Activated CD4-positive, alpha-beta T cell treated with anti-CD3 and anti-CD28 coated beads for 1 hour (primary cell): ENCODE measurements around the gene GNAT1.
"Not testable (repeated sequence)": the region's sequence is repeated elsewhere in the genome, so short reads cannot be mapped to it uniquely, and the experiment has no call there.

ENCODE experiments used
- DNase-seq: peaks from one replicate; pipeline ENCODE4 v3.0.0-alpha.2; 2020

The GNAT1 gene

DNA sequence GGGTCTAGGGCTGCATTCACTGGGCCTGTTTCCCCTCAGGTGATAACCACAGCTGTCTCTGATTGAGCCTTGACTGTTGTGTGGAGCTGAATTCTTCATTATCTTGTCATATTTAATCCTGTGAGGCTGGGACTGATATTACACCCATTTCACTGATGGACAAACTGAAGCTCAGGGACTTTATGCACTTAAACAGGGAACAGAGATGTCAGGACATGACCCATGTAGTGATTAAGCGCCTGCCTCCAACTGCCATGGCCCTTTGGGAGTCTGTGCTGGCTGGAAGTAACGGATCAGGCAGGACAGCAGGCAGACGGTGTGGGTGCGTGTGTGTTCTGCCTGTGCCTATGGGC, 52.1 kb downstream of the GNAT1 start:
- DNase-seq = no peak

DNA sequence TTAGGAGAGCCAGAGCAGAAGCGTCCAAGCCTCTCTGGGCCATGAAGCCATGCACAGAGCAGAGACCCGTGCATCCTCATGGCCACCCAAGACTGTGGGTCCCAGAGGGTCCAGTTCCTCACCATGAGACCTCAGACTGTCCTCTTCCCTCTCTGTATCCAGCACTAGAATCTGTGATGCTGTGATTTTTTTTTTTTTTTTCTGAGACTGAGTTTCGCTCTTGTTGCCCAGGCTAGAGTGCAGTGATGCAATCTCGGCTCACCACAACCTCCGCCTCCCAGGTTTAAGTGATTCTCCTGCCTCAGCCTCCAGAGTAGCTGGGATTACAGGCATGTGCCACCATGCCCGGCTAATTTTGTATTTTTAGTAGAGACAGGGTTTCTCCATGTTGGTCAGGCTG, 53.4 kb downstream of the GNAT1 start:
- not testable (repeated sequence) for DNase-seq

DNA sequence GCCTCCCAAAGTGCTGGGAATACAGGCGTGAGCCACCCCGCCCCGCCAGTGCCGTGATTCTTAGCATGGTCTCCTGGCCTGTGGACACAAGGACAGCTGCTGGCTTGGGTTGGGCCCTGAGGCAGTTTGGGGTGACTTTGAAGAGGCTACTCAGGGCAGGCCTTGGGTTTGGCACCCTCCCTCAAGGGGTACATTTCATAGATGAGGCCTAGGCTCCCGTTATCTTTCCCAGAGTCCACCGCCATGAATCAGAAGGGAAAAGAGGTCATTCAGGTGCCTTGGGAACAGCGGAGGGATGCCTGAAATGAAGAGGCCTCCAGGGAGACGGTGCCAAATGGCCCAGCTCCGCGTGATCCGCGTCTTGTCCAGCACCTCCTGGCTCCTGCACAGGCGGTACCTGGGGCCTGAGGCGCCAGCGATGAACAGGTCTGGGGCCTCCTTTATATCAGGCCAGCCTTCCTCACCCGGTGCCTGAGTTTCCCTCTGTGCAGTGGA, 53.9 kb downstream of the GNAT1 start:
- DNase-seq = no peak

DNA sequence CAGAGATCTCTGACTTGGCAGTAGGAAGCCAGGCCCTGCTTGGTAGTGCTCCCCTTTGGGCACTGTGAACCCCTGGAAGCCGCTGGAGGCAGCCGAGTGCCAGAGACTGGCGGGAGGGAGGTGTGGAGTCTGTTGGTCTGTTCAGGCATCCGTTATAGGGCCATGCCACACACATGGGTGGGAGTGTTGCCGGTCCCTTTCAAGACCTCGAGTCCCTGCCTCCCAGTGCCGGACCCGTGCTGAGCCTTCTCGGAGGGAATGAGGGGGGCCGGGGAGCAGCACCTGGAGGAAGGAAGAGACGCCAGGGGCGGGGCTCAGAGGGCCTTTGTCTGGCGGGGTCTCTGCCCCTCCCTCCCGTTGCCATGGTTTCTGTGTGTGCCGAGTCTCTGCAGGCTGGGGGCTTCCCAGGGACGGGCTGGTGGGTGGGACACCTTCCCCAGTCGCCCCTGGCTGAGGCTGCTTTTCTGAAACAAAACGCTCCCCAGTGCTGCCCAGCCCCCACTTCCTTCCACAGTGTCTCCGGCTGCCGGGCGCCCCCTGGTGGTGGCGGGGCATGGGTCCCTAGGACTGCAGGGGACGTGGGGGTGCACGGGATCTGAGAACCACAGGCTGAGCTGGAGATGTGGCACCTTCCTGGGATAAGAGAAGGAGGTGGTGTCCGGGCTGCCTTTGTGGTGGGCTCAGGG, 54.6 kb downstream of the GNAT1 start:
- DNase-seq = peak; percentile 91

DNA sequence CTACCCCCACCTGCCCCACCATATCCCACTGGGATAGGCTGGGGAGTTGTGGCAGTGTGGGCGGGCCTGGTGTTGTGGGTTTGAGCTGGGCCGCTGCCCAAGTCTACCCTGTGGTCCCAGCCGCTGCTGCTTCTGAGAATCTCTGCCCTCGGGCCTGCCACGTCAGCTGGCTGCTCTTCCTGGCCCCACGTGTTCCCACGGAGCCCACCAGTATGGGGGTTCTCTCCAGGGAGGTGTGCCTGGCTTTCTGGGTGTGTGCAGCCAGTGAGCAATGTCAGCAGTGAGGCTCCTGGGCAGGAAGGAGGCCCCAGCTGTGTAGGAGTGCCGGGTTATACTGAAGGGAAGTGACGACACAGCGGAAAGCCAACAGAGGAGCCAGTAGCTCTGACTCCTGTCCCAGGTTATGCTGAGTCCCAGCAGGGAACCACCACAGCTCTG, 55.1 kb downstream of the GNAT1 start:
- DNase-seq = peak; percentile 66
